Spleen (tissue), 7 donors: ENCODE results near the gene MXD1.

Experiments used
- POLR2A ChIP-seq, 3 donors: fragments of 450-650 bp; IDR thresholded peaks; one replicate each; pipeline ENCODE4 v1.5.1; 2017; ENCODE audit warnings: antibody characterized with exemption in 3 of 3, mild to moderate bottlenecking in 1 of 3
- POLR2AphosphoS5 ChIP-seq, 3 donors: sonication (generic); formaldehyde crosslinking; IDR thresholded peaks; one replicate each; pipeline ENCODE4 v1.5.1; 2017; ENCODE audit warnings: antibody characterized with exemption in 3 of 3
- TF ChIP-seq, protein P1 (sequence below), 11 experiments: fragments of 200-600 bp in 7 of 11; fragments of 450-650 bp in 4 of 11; sonication (generic) in 4 of 11; IDR thresholded peaks in 8 of 11; conservative IDR thresholded peaks in 3 of 11; 1 replicate in 7 of 11; 2 replicates in 4 of 11; pipeline versions ENCODE4 v1.4.0 to v1.8.0; 2016 to 2021; ENCODE audit warnings: antibody characterized with exemption in 11 of 11, inconsistent platforms in 4 of 11, mild to moderate bottlenecking in 1 of 11
- donor health status: DM: no; HTN: no; CAD: no; lungs with moderate emphysema.
- donor health status: DM: no; HTN: no; CAD: no.
- donor health status: DM: no; HTN: no; CAD: no.

- TF ChIP-seq, protein P1, sequence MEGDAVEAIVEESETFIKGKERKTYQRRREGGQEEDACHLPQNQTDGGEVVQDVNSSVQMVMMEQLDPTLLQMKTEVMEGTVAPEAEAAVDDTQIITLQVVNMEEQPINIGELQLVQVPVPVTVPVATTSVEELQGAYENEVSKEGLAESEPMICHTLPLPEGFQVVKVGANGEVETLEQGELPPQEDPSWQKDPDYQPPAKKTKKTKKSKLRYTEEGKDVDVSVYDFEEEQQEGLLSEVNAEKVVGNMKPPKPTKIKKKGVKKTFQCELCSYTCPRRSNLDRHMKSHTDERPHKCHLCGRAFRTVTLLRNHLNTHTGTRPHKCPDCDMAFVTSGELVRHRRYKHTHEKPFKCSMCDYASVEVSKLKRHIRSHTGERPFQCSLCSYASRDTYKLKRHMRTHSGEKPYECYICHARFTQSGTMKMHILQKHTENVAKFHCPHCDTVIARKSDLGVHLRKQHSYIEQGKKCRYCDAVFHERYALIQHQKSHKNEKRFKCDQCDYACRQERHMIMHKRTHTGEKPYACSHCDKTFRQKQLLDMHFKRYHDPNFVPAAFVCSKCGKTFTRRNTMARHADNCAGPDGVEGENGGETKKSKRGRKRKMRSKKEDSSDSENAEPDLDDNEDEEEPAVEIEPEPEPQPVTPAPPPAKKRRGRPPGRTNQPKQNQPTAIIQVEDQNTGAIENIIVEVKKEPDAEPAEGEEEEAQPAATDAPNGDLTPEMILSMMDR (IDR thresholded peaks at IDR 0.05 in 8 of 11, conservative IDR thresholded peaks at IDR 0.05 in 3 of 11): no peak
- no peak for TF ChIP-seq POLR2A (IDR thresholded peaks at IDR 0.05)
- TF ChIP-seq POLR2AphosphoS5 (IDR thresholded peaks at IDR 0.05): no peak
These were observed 3.5 kb downstream of the MXD1 start for GRCh38 chr2:69918401-69918800.
